Spleen (tissue), 7 donors: ENCODE data around the gene TERT.

Source experiments
- POLR2A ChIP-seq, 3 donors: fragments of 450-650 bp; IDR thresholded peaks; one replicate each; pipeline ENCODE4 v1.5.1; 2017; ENCODE audit warnings: antibody characterized with exemption in 3 of 3, mild to moderate bottlenecking in 1 of 3
- TF ChIP-seq, protein P1 (sequence below), 11 experiments: fragments of 200-600 bp in 7 of 11; fragments of 450-650 bp in 4 of 11; sonication (generic) in 4 of 11; IDR thresholded peaks in 8 of 11; conservative IDR thresholded peaks in 3 of 11; 1 replicate in 7 of 11; 2 replicates in 4 of 11; pipeline versions ENCODE4 v1.4.0 to v1.8.0; 2016 to 2021; ENCODE audit warnings: antibody characterized with exemption in 11 of 11, inconsistent platforms in 4 of 11, mild to moderate bottlenecking in 1 of 11
- donor health status: DM: no; HTN: no; CAD: no; lungs with moderate emphysema.
- donor health status: DM: no; HTN: no; CAD: no.
- donor health status: DM: no; HTN: no; CAD: no.

DNA sequence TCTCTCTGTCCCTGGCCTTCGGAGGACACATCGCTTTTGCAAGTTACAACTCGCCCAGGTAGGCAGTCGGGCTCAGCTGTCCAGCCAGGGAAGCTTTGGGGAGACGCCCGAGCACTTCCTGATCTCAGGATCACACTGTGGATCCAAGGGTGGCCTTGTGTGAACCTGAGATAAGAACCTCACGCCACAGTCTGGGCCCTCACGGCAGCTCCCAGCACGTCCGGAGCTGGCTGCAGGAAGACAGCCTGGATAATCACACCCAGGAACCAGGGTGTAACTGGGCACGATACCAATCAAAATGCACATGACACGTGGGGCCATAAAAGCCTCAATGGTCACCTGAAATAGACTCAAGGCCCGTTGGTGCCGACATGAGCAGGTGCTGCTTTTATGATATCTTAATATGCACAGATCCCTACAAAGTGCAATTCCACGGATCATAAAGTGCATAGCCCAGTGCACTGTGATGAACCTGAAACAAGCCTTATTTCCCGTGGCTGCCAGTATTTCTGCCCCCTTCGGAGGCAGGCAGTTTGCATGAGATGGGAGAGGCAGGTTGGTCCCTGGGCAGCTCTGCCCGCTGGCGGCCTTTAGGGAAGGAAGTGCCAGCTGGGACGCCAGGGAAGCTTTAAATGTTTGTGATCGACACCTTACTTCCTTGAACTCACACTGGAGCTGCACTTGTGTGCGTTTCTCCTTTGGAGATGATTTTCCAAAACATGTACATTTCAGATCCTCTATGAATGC is 55.2 kb downstream of the TERT start:
- TF ChIP-seq, protein P1, sequence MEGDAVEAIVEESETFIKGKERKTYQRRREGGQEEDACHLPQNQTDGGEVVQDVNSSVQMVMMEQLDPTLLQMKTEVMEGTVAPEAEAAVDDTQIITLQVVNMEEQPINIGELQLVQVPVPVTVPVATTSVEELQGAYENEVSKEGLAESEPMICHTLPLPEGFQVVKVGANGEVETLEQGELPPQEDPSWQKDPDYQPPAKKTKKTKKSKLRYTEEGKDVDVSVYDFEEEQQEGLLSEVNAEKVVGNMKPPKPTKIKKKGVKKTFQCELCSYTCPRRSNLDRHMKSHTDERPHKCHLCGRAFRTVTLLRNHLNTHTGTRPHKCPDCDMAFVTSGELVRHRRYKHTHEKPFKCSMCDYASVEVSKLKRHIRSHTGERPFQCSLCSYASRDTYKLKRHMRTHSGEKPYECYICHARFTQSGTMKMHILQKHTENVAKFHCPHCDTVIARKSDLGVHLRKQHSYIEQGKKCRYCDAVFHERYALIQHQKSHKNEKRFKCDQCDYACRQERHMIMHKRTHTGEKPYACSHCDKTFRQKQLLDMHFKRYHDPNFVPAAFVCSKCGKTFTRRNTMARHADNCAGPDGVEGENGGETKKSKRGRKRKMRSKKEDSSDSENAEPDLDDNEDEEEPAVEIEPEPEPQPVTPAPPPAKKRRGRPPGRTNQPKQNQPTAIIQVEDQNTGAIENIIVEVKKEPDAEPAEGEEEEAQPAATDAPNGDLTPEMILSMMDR (IDR thresholded peaks at IDR 0.05 in 8 of 11, conservative IDR thresholded peaks at IDR 0.05 in 3 of 11): no peak
- TF ChIP-seq POLR2A (IDR thresholded peaks at IDR 0.05): no peak
